GM12878 (cell line): ENCODE data around the gene ITPRIP. TPM values are rescaled to one million over a fixed set of nuclear protein-coding genes. Genes with fewer than 3 reads are reported as not detected.

Experiments used
- ATAC-seq: fragments of 200-7000 bp; cut with Tn5 transposase; 3 replicates; pipeline ENCODE4 v1.9.1; 2020; ENCODE audit warnings: mild to moderate bottlenecking, moderate library complexity
- BruUV-seq: library from RNA; stranded (reverse); fragments of 400-500 nt; replicated peaks from 2 replicates; lab custom pipeline; 2021; lab: Mats Ljungman, UMichigan
- CTCF ChIA-PET: fragments of 300-600 bp; sonication (Branson Sonifier 250); formaldehyde crosslinking; extraction: SDS; loops from one replicate; lab custom pipeline; 2021; ENCODE audit warnings: inconsistent platforms; lab: Yijun Ruan, JAX
- POLR2A ChIA-PET: fragments of 350-600 bp; formaldehyde crosslinking; extraction: SDS; loops from one replicate; lab custom pipeline; 2021; ENCODE audit warnings: inconsistent platforms; lab: Charles Lee
- RAD21 ChIA-PET: fragments of 300-600 bp; sonication (Branson Sonifier 250); formaldehyde crosslinking; loops from one replicate; lab custom pipeline; 2023; ENCODE audit warnings: antibody characterized with exemption; ENCODE audit not compliant: unreplicated experiment; lab: Charles Lee
- SMC1A ChIA-PET: fragments of 300-600 bp; sonication (Branson Sonifier 250); formaldehyde crosslinking; loops from one replicate; lab custom pipeline; 2023; ENCODE audit not compliant: unreplicated experiment, uncharacterized antibody; lab: Charles Lee
- DNase-seq: peaks from one replicate; pipeline ENCODE4 v3.0.0-alpha.2; 2011; ENCODE audit warnings: low read depth, low spot score
- FAIRE-seq: peaks from 3 replicates; lab custom pipeline; 2011; peaks lifted over from hg19 to GRCh38; lab: Jason Lieb, UNC
- H2AFZ ChIP-seq: 2 replicates; pipeline ENCODE4 v1.6.0; 2011; ENCODE audit warnings: low read depth, low read length, control low read depth; ENCODE audit not compliant: control insufficient read depth
- H3K27ac ChIP-seq: 2 replicates; pipeline ENCODE4 v1.5.1; 2011; ENCODE audit warnings: control low read depth; ENCODE audit not compliant: control insufficient read depth, insufficient read depth
- H3K27me3 ChIP-seq, 2 experiments: replicated peaks in 1 of 2; 2 replicates each; pipeline versions ENCODE4 v1.6.0 to v1.6.1; 2011; ENCODE audit warnings: low read length in 1 of 2; ENCODE audit not compliant: control insufficient read depth in 2 of 2, insufficient read depth in 2 of 2
- H3K36me3 ChIP-seq, 2 experiments: 2 replicates each; pipeline ENCODE4 v1.5.1; 2011; ENCODE audit warnings: low read length in 1 of 2; ENCODE audit not compliant: control insufficient read depth in 2 of 2, insufficient read depth in 2 of 2
- H3K4me1 ChIP-seq: 2 replicates; pipeline ENCODE4 v1.6.1; 2011; ENCODE audit warnings: mild to moderate bottlenecking, low read length, moderate library complexity, mixed read lengths; ENCODE audit not compliant: control insufficient read depth, insufficient read depth
- H3K4me2 ChIP-seq: 2 replicates; pipeline ENCODE4 v1.6.0; 2011; ENCODE audit warnings: control low read depth; ENCODE audit not compliant: control insufficient read depth, insufficient read depth
- H3K4me3 ChIP-seq: fragments of 200-600 bp; sonication (generic); 2 replicates; pipeline ENCODE4 v1.5.1; 2016
- H3K79me2 ChIP-seq: 2 replicates; pipeline ENCODE4 v1.6.0; 2011; ENCODE audit warnings: low read length; ENCODE audit not compliant: control insufficient read depth, insufficient read depth
- H3K9ac ChIP-seq: 2 replicates; pipeline ENCODE4 v1.8.0; 2011; ENCODE audit warnings: low read length, control low read depth, mixed read lengths; ENCODE audit not compliant: control insufficient read depth, insufficient read depth
- H3K9me3 ChIP-seq: replicated peaks from 3 replicates; pipeline ENCODE4 v1.5.1; 2011; ENCODE audit warnings: mild to moderate bottlenecking, low read length; ENCODE audit not compliant: control insufficient read depth, insufficient read depth
- H4K20me1 ChIP-seq: 2 replicates; pipeline ENCODE4 v1.6.0; 2011; ENCODE audit not compliant: control insufficient read depth, insufficient read depth
- BCL11A ChIP-seq: IDR thresholded peaks from 2 replicates; pipeline ENCODE4 v1.6.1; 2011; ENCODE audit warnings: low read depth, low read length
- CTCF ChIP-seq, 3 experiments: IDR thresholded peaks in 2 of 3; conservative IDR thresholded peaks in 1 of 3; 2 replicates each; pipeline ENCODE4 v1.5.1; 2011; ENCODE audit warnings: low read depth in 3 of 3, low read length in 3 of 3, mild to moderate bottlenecking in 3 of 3, control low read depth in 2 of 3, moderate library complexity in 2 of 3, inconsistent platforms in 1 of 3, mixed read lengths in 1 of 3; ENCODE audit not compliant: control insufficient read depth in 2 of 3, insufficient read depth in 1 of 3; ENCODE audit errors: extremely low read depth in 1 of 3
- EP300 ChIP-seq, 2 experiments: fragments of 150-350 bp in 1 of 2; IDR thresholded peaks; 2 replicates each; pipeline ENCODE4 v1.6.1; 2011 to 2012; ENCODE audit warnings: low read depth in 2 of 2, low read length in 2 of 2, borderline replicate concordance in 1 of 2, improper control_type of control experiment in 1 of 2, inconsistent platforms in 1 of 2; ENCODE audit not compliant: control insufficient read depth in 1 of 2
- HCFC1 ChIP-seq: fragments of 150-350 bp; IDR thresholded peaks from 2 replicates; pipeline ENCODE4 v1.6.1; 2014; ENCODE audit warnings: low read length
- IRF3 ChIP-seq: fragments of 450-650 bp; IDR thresholded peaks from 2 replicates; pipeline ENCODE4 v1.6.1; 2014; ENCODE audit warnings: mild to moderate bottlenecking
- MEF2A ChIP-seq: IDR thresholded peaks from 2 replicates; pipeline ENCODE4 v1.6.1; 2011; ENCODE audit warnings: low read depth, mild to moderate bottlenecking, low read length, moderate library complexity; ENCODE audit not compliant: insufficient read depth
- NRF1 ChIP-seq: conservative IDR thresholded peaks from 2 replicates; pipeline ENCODE4 v1.6.1; 2011; ENCODE audit warnings: mild to moderate bottlenecking, low read depth, low read length, improper control_type of control experiment
- SMAD1 ChIP-seq: fragments of 450-650 bp; IDR thresholded peaks from 2 replicates; pipeline ENCODE4 v1.6.1; 2018; ENCODE audit warnings: mild to moderate bottlenecking, low read depth; ENCODE audit not compliant: partially characterized antibody
- STAT1 ChIP-seq: fragments of 450-650 bp; conservative IDR thresholded peaks from 2 replicates; pipeline ENCODE4 v1.6.1; 2014; ENCODE audit warnings: antibody characterized with exemption, mild to moderate bottlenecking
- SUZ12 ChIP-seq: fragments of 200-600 bp; sonication (generic); IDR thresholded peaks from one replicate; pipeline ENCODE4 v1.6.1; 2018; ENCODE audit warnings: antibody characterized with exemption, mild to moderate bottlenecking; ENCODE audit not compliant: unreplicated experiment
- TBL1XR1 ChIP-seq: IDR thresholded peaks from 2 replicates; pipeline ENCODE4 v1.6.1; 2012; ENCODE audit warnings: low read depth, low read length, improper control_type of control experiment
- WGBS: methylation state at CpG from one replicate; pipeline ENCODE4 v1.1.6; 2016; ENCODE audit warnings: low lambda C conversion rate; ENCODE audit not compliant: insufficient replicate concordance, insufficient coverage; ENCODE audit errors: missing lambda C conversion rate; 5-methylcytosine and 5-hydroxymethylcytosine counted together
- in situ Hi-C: fragments of 300-500 bp; cut with MboI; formaldehyde crosslinking; loops from 9 replicates; pipeline ENCODE4 v1.14.3; 2018; ENCODE audit warnings: mixed read lengths
- intact Hi-C: fragments of 100-400 bp; cut with micrococcal nuclease; formaldehyde crosslinking; loops from one replicate; pipeline ENCODE4 v1.14.2; 2022; ENCODE audit not compliant: unreplicated experiment
- polyA plus RNA-seq, 11 experiments: library from polyadenylated mRNA; depleted of rRNA in 4 of 11; unstranded in 6 of 11; stranded (reverse) in 5 of 11; fragments of >200 nt; fragmentation: Nextera tagmentation in 4 of 11; fragmentation: Illumina TruSeq in 1 of 11; extraction: Ambion mirVana in 4 of 11; extraction: Trizol in 1 of 11; gene quantifications; 1 replicate in 1 of 11; 2 replicates in 10 of 11; pipeline versions ENCODE4 v1.2.1 to v1.2.3, GENCODE V29; 2011 to 2016; ENCODE audit warnings: inconsistent platforms in 2 of 11, missing spikeins in 2 of 11, low read depth in 1 of 11
- total RNA-seq, 4 experiments: library from RNA; depleted of rRNA in 3 of 4; stranded (reverse); fragments of >200 nt in 3 of 4; fragmentation: Illumina TruSeq in 1 of 4; extraction: Trizol in 1 of 4; gene quantifications; 2 replicates each; pipeline versions ENCODE4 v1.2.1 to v1.2.3, GENCODE V29; 2013 to 2021
- TF ChIP-seq, protein P1 (sequence below): IDR thresholded peaks from 2 replicates; pipeline ENCODE4 v1.6.1; 2011; ENCODE audit warnings: borderline replicate concordance, low read depth, mild to moderate bottlenecking, moderate library complexity, mixed read lengths, low read length; ENCODE audit not compliant: insufficient read depth; ENCODE audit errors: extremely low read length

The ITPRIP gene
- total and polyA plus RNA-seq, 10 of the 15 experiments (the other 5 are each of a cell fraction or from before 2014, with no cell fraction given), result 0.82 to 10.4 (median 5.9) TPM

GRCh38 chr10:104277785-104278184 is 60.5 kb downstream of the ITPRIP start:
- no TSS peak for BruUV-seq
- SMC1A ChIA-PET, result interaction anchor here (0.7 to 1.4 kb wide), 2 partner anchors 15 to 17 kb away, joined by 3 to 4 read pairs; no protein-coding TSS in a partner anchor
- H3K79me2 ChIP-seq, result no peaks in the 10 kb centered on the region

More at GRCh38 chr10:104277785-104278184, 60.5 kb downstream of the ITPRIP start:
- no peak for FAIRE-seq
- Histone ChIP-seq H3K4me2 (no peak overlapping the region), H3K27me3 (peaks cover 2 to 3% of the 10 kb centered on the region in 2 experiments; a peak in 3 of 4 replicates), H4K20me1 (no peaks in the 10 kb centered on the region), H3K9ac (no peak overlapping the region), H3K36me3 (no peaks in the 10 kb centered on the region), H2AFZ (no peak overlapping the region), H3K9me3 (no peaks in the 10 kb centered on the region), H3K4me3 (no peak overlapping the region), H3K27ac (no peak overlapping the region), H3K4me1 (no peaks in the 10 kb centered on the region)
- ChIA-PET POLR2A (no interaction called here), CTCF (interaction anchor here (1.1 to 9.3 kb wide), 2 partner anchors 13 to 17 kb away, joined by 4 to 120 read pairs; no protein-coding TSS in a partner anchor), RAD21 (no interaction called here)
- TF ChIP-seq TBL1XR1 (no peak), CTCF (IDR thresholded peaks at IDR 0.05 in 2 of 3, conservative IDR thresholded peaks at IDR 0.05 in 1 of 3; ENCODE audit: control insufficient read depth in 2 of 3, extremely low read depth in 1 of 3, insufficient read depth in 1 of 3, low read depth in 3 of 3, low read length in 3 of 3) (no peak), SUZ12 (no peak), BCL11A (no peak), MEF2A (no peak), IRF3 (no peak), EP300 (IDR thresholded peaks at IDR 0.05; ENCODE audit: borderline replicate concordance in 1 of 2, control insufficient read depth in 1 of 2, low read depth in 2 of 2, low read length in 2 of 2) (no peak), SMAD1 (no peak), STAT1 (no peak), HCFC1 (no peak), NRF1 (no peak)
- TF ChIP-seq, protein P1, sequence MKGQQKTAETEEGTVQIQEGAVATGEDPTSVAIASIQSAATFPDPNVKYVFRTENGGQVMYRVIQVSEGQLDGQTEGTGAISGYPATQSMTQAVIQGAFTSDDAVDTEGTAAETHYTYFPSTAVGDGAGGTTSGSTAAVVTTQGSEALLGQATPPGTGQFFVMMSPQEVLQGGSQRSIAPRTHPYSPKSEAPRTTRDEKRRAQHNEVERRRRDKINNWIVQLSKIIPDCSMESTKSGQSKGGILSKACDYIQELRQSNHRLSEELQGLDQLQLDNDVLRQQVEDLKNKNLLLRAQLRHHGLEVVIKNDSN, result no peak
- in situ Hi-C loops (no loop called here), intact Hi-C loops (no loop called here)
- DNase-seq, result no peak
- WGBS, result 88% methylated on average over 2 of the region's 2 CpGs
- no peak for ATAC-seq
